Measurements from ENCODE around the gene KCNQ5.

KCNQ5 gene

DNA sequence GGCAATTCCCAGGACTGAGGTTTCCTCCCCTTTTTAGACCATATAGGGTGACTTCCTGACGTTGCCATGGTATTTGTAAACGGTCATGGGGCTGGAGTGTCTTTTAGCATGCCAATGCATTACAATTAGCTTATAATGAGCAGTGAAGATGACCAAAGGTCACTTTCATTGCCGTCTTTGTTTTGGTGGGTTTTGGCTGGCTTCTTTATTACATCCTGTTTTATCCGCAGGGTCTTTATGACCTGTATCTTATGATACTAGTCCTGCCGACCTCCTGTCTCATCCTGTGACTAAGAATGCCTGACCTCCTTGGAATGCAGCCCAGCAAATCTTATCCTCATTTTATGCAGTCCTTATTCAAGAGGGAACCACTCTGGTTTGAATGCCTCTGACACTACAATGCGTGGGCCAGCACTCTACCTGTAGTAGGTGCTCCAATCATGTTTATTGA, 190.1 kb downstream of the KCNQ5 start:
- DNase-seq = no peak

- no peak for DNase-seq
These were observed 192.1 kb downstream of the KCNQ5 start for GRCh38 chr6:72813807-72814596.

GRCh38 chr6:72816022-72816421, 194.2 kb downstream of the KCNQ5 start:
- no peak for DNase-seq

GRCh38 chr6:72817208-72817607, 195.3 kb downstream of the KCNQ5 start:
- no peak for DNase-seq

DNA sequence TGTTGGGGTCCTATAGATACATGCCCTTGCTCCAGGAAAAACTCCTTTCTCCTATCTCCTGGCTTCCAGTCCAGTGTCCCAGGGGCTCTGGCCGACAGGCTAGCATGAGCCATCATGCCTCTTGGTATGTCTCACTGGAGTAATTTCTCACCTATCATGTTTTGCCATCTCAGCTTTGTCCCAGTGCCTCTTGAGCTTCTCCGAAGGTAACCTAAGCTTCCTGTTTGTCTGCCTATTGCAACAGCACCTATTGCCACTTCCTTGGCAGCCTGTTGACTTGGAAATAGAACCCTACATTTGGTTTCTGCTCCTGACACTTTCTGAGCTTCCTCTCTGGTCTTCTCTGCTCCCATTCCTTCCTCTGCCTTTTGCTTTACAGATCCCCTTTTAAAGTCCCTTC, 197.7 kb downstream of the KCNQ5 start:
- no peak for DNase-seq

DNA sequence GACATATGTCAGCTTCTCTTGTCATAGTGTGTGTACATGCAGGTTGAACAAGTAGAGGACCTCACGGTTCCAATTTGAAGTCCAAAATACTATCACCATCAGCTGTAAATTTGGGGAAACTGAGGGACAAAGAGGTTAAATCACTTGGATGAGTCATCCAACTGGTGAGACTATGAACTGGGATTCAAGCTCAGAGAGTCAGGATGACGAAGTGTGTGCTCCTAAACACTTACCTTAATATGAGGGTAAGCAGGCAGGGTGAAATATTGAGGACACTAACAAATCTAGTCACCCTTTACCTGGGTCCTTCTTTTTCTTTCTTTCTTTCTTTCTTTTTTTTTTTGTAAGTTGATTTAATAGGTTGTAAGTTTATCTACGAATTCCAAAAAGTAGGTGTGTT, 198.3 kb downstream of the KCNQ5 start:
- no peak for DNase-seq

- no peak for DNase-seq
These were observed 199.0 kb downstream of the KCNQ5 start for GRCh38 chr6:72820906-72821305.

DNA sequence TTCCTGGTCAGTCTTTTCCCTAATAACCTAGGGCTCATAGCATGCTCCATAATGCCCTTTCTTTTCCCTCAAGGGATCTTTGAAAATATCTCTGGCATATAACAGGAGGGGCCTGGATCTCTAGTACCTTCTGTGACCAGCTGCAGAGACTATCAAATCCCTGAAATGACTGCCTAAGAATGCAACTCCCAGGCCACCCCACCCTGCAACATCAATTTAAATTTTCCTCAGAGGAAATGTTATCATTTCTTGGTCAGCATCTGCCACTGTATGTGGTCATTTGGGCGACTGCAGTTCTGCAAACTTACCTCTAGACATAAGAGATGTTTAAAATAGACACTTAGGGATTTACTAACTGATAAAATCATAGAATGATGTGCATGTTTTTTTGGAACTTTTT, 200.2 kb downstream of the KCNQ5 start:
- no peak for DNase-seq

- no peak for DNase-seq
These were observed 200.8 kb downstream of the KCNQ5 start for GRCh38 chr6:72822691-72823090.

- no peak for DNase-seq
These were observed 203.0 kb downstream of the KCNQ5 start for GRCh38 chr6:72824833-72825232.

DNA sequence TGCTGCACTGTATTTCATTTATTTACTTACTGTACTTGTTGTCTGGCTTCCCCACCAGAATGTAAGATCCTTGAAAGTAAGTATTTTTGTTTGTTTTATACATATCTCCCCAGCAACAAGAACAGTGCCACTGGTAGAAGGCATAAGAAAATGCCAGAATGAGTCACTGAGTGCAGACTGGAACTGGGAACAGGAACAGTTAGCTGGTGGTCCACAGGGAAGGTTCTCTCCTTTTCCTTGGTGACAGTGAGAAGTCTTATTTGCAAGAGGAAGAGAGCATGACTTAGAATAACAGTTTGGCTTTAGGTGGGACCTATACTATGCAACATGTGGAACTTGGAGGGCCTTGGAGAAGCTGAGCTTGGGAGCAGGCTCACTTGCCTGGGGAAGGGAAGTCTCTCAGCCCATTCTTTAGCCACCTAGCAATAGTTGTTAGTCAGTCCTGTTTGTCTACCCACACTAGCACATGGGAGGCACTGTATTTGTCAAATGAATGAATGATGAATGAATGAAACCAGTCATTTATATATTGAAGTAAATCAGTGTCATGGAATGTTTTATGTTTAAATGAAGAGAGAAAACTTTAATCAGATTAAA, 203.5 kb downstream of the KCNQ5 start:
- no peak for DNase-seq

GRCh38 chr6:72826037-72826436, 204.2 kb downstream of the KCNQ5 start:
- no peak for DNase-seq

- no peak for DNase-seq
These were observed 205.0 kb downstream of the KCNQ5 start for GRCh38 chr6:72826744-72827438.

DNA sequence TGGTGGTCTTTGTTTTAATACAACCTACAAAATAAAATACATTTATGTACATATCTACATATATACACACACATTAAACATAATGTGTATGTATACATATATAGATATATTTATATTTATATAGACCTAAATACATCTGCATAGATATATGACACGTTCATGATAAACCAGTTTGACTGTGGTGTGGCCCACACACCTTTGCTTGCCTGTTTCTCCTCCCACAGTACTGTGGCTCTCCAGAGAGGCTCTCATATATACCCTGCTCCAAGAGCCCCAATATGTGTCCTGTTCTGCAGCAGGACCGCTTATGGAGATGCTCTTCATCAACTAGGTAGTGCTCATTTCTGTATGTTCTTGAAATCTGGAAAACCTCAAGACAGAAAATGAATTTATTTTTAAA, 207.0 kb downstream of the KCNQ5 start:
- no peak for DNase-seq

DNA sequence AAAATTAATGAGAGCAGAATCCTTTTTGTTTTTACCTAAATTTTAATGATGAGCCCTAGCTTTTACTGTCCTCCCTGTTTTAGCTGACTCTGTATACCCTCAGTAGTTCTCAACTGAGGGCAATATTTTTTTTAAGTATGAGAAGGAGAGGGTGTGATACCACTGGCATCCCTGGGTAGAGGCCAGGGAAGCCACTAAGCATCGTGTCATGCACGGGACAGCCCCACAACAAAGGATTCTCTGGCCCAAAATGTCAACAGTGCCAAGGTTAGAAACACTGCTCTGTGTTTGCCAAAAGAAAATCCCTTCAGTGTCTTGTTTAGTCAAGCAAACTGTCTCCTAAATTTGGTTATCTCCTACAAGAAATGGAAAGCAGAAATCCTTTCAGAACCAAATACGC, 210.4 kb downstream of the KCNQ5 start:
- no peak for DNase-seq

DNA sequence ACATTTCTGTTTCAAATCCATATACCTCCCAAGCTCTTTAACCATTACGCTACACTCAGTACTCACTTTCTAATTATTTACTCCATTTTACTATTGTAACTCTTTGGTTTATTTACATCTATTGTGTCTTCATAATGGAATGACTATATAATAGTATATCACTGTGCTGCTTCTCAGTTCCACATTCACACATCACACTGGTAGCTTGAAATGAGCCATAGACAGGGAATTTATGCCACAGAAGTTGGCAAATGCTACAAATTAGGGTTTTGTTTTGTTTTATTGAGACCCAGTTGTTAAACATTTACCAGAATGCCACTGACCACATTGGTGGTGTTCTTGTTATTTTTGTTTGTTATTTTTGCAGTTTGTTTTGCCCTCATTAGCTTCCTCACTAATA, 213.9 kb downstream of the KCNQ5 start:
- no peak for DNase-seq

- no peak for DNase-seq
These were observed 215.1 kb downstream of the KCNQ5 start for GRCh38 chr6:72836971-72837370.

DNA sequence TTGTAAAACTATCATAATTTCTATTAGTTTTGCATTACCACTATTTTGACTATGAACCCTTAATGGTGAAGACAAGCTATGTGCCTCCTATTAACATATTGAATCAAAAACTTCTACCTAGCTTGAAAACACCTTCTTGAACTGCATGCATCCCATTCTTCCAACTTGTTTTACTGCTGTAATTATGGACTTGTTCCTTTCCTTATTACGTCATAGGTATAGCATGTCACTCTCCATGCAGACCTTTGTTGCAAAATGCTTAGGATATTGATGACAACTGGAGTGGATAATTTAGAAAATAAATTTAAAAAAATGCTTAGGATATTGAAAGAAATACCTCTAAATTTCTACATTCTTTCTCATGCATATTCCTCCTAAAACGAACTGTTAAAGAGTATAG, 219.3 kb downstream of the KCNQ5 start:
- DNase-seq = no peak

GRCh38 chr6:72842140-72842539, 220.3 kb downstream of the KCNQ5 start:
- DNase-seq = no peak

- DNase-seq = no peak
These were observed 222.8 kb downstream of the KCNQ5 start for GRCh38 chr6:72844614-72845013.

DNA sequence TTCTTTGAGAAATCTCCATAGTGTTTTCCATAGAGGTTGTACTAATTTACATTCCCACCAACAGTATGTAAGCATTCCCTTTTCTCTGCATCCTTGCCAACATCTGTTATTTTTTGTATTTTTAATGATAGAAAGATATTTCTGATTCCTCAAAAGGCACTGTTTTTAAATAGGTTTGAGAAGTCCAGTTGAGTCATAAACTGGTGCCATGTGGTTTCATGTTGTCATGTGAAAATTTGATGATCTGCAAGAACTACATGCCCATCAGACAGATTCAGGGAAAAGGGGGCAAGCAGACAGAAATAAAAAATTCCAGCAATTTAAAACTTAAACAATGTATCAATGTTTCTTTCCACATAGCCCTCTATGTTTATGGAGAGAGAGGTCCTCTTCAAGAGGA, 227.5 kb downstream of the KCNQ5 start:
- DNase-seq = no peak

- DNase-seq = no peak
These were observed 228.2 kb downstream of the KCNQ5 start for GRCh38 chr6:72850040-72850439.

GRCh38 chr6:72850469-72850868, 228.6 kb downstream of the KCNQ5 start:
- no peak for DNase-seq

DNA sequence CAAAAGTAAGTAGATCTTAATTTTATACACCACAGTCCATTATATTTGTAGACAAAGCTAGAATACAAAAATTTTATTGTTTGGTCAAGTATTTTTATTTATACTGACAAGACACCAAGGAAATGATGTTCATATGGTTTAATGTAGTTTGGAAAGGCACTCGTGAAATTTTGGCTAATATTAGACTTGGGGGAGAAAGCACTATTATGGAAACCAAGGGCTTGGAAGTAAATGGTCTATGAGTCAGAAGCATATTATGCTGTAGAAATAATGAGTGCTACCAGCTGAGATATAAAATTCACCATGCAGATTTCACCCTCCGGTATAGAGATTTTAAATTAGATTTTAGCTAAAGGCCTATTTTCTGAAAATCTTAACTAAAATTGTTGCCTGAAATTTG, 233.6 kb downstream of the KCNQ5 start:
- DNase-seq = no peak
